ENCODE measurements around the gene ELP4.
A peak's percentile ranks its signal among the peaks of the same experiment; 100 is the strongest.

Gene ELP4

GRCh38 chr11:31783252-31783651 lies 273.7 kb downstream of the ELP4 start:
- Histone ChIP-seq H4K8ac (ENCODE audit: low read length) (no peak overlapping the region), H2BK15ac (ENCODE audit: low read depth, poor library complexity, severe bottlenecking) (no peak overlapping the region), H3K18ac (ENCODE audit: low read depth in 1 of 2, low read length in 2 of 2) (no peak overlapping the region), H3K9me3 (ENCODE audit: control insufficient read depth, low read length) (no peaks in the 10 kb centered on the region), H3K27me3 (ENCODE audit: control insufficient read depth in 1 of 2, insufficient read depth in 1 of 2, low read length in 2 of 2) (no peaks in the 10 kb centered on the region), H3K79me1 (replicated peaks; ENCODE audit: low read length, poor library complexity, severe bottlenecking) (no peaks in the 10 kb centered on the region), H2AFZ (ENCODE audit: low read depth, low read length) (no peak overlapping the region), H3K23ac (ENCODE audit: low read length in 2 of 2) (no peak overlapping the region), H3K36me3 (ENCODE audit: control insufficient read depth in 1 of 2, insufficient read depth in 2 of 2, low read depth in 1 of 2, low read length in 2 of 2) (peaks cover 0 to 5% of the 10 kb centered on the region in 2 experiments), H2AK5ac (ENCODE audit: low read length, severe bottlenecking) (no peak overlapping the region), H3K4ac (ENCODE audit: low read depth in 1 of 2, low read length in 2 of 2) (no peak overlapping the region), H3K27ac (ENCODE audit: low read length, poor library complexity, severe bottlenecking) (no peak overlapping the region), H3K9ac (ENCODE audit: low read length) (no peak overlapping the region), H2BK5ac (ENCODE audit: low read depth, low read length, poor library complexity, severe bottlenecking) (no peak overlapping the region), H4K91ac (ENCODE audit: low read length) (no peak overlapping the region), H3K4me3 (ENCODE audit: insufficient read depth in 1 of 2, low read depth in 1 of 2, low read length in 2 of 2) (no peak overlapping the region), H2BK12ac (ENCODE audit: low read length in 2 of 2) (no peak overlapping the region), H2BK120ac (ENCODE audit: low read depth, low read length) (no peak overlapping the region), H3K4me2 (ENCODE audit: low read length, poor library complexity, severe bottlenecking) (no peak overlapping the region), H3K14ac (ENCODE audit: low read length in 2 of 2) (no peak overlapping the region), H3K4me1 (ENCODE audit: control insufficient read depth, insufficient read depth, low read depth, low read length) (peaks cover 2% of the 10 kb centered on the region)
- 97% methylated on average over 4 of the region's 6 CpGs for WGBS
- no peak for DNase-seq

GRCh38 chr11:31784611-31785010 lies 275.0 kb downstream of the ELP4 start:
- Histone ChIP-seq H3K27me3 (ENCODE audit: control insufficient read depth in 1 of 2, insufficient read depth in 1 of 2, low read length in 2 of 2) (no peaks in the 10 kb centered on the region), H3K79me1 (replicated peaks; ENCODE audit: low read length, poor library complexity, severe bottlenecking) (no peaks in the 10 kb centered on the region), H3K27ac (ENCODE audit: low read length, poor library complexity, severe bottlenecking) (no peak overlapping the region), H2AFZ (ENCODE audit: low read depth, low read length) (no peak overlapping the region), H3K9me3 (ENCODE audit: control insufficient read depth, low read length) (no peaks in the 10 kb centered on the region), H2AK5ac (ENCODE audit: low read length, severe bottlenecking) (no peak overlapping the region), H4K8ac (ENCODE audit: low read length) (no peak overlapping the region), H3K18ac (ENCODE audit: low read depth in 1 of 2, low read length in 2 of 2) (no peak overlapping the region), H3K36me3 (ENCODE audit: control insufficient read depth in 1 of 2, insufficient read depth in 2 of 2, low read depth in 1 of 2, low read length in 2 of 2) (peaks cover 0 to 5% of the 10 kb centered on the region in 2 experiments), H3K9ac (ENCODE audit: low read length) (no peak overlapping the region), H3K4me1 (ENCODE audit: control insufficient read depth, insufficient read depth, low read depth, low read length) (no peaks in the 10 kb centered on the region), H2BK15ac (ENCODE audit: low read depth, poor library complexity, severe bottlenecking) (no peak overlapping the region), H3K23ac (ENCODE audit: low read length in 2 of 2) (no peak overlapping the region), H2BK12ac (ENCODE audit: low read length in 2 of 2) (no peak overlapping the region), H3K14ac (ENCODE audit: low read length in 2 of 2) (no peak overlapping the region), H3K4me2 (ENCODE audit: low read length, poor library complexity, severe bottlenecking) (no peak overlapping the region), H2BK5ac (ENCODE audit: low read depth, low read length, poor library complexity, severe bottlenecking) (no peak overlapping the region), H3K4ac (ENCODE audit: low read depth in 1 of 2, low read length in 2 of 2) (no peak overlapping the region), H2BK120ac (ENCODE audit: low read depth, low read length) (no peak overlapping the region), H4K91ac (ENCODE audit: low read length) (no peak overlapping the region), H3K4me3 (ENCODE audit: insufficient read depth in 1 of 2, low read depth in 1 of 2, low read length in 2 of 2) (no peak overlapping the region)
- no CpG with 5 or more reads among the region's 2 CpGs for WGBS
- DNase-seq: no peak

GRCh38 chr11:31786996-31787685 lies 277.6 kb downstream of the ELP4 start:
- Histone ChIP-seq H3K27me3 (ENCODE audit: control insufficient read depth in 1 of 2, insufficient read depth in 1 of 2, low read length in 2 of 2) (peaks cover 5 to 8% of the 10 kb centered on the region in 2 experiments), H2BK120ac (ENCODE audit: low read depth, low read length) (no peak overlapping the region), H3K23ac (ENCODE audit: low read length in 2 of 2) (no peak overlapping the region), H3K18ac (ENCODE audit: low read depth in 1 of 2, low read length in 2 of 2) (no peak overlapping the region), H2BK15ac (ENCODE audit: low read depth, poor library complexity, severe bottlenecking) (no peak overlapping the region), H4K91ac (ENCODE audit: low read length) (no peak overlapping the region), H2AK5ac (ENCODE audit: low read length, severe bottlenecking) (no peak overlapping the region), H3K36me3 (ENCODE audit: control insufficient read depth in 1 of 2, insufficient read depth in 2 of 2, low read depth in 1 of 2, low read length in 2 of 2) (peaks cover 0 to 5% of the 10 kb centered on the region in 2 experiments), H3K14ac (ENCODE audit: low read length in 2 of 2) (peak overlapping the region in 1 of 2 experiments; percentile 26), H2BK5ac (ENCODE audit: low read depth, low read length, poor library complexity, severe bottlenecking) (no peak overlapping the region), H3K9me3 (ENCODE audit: control insufficient read depth, low read length) (no peaks in the 10 kb centered on the region), H2BK12ac (ENCODE audit: low read length in 2 of 2) (no peak overlapping the region), H3K79me1 (replicated peaks; ENCODE audit: low read length, poor library complexity, severe bottlenecking) (no peaks in the 10 kb centered on the region), H3K27ac (ENCODE audit: low read length, poor library complexity, severe bottlenecking) (no peak overlapping the region), H3K4ac (ENCODE audit: low read depth in 1 of 2, low read length in 2 of 2) (no peak overlapping the region), H3K4me1 (ENCODE audit: control insufficient read depth, insufficient read depth, low read depth, low read length) (no peaks in the 10 kb centered on the region), H4K8ac (ENCODE audit: low read length) (no peak overlapping the region), H3K4me2 (ENCODE audit: low read length, poor library complexity, severe bottlenecking) (no peak overlapping the region), H3K9ac (ENCODE audit: low read length) (no peak overlapping the region), H3K4me3 (ENCODE audit: insufficient read depth in 1 of 2, low read depth in 1 of 2, low read length in 2 of 2) (no peak overlapping the region), H2AFZ (ENCODE audit: low read depth, low read length) (no peak overlapping the region)
- WGBS: 86% methylated on average over 15 of the region's 16 CpGs
- DNase-seq: no peak

GRCh38 chr11:31788085-31788484 lies 278.5 kb downstream of the ELP4 start:
- Histone ChIP-seq H2BK120ac (ENCODE audit: low read depth, low read length) (no peak overlapping the region), H3K27me3 (ENCODE audit: control insufficient read depth in 1 of 2, insufficient read depth in 1 of 2, low read length in 2 of 2) (peaks cover 5 to 8% of the 10 kb centered on the region in 2 experiments), H3K27ac (ENCODE audit: low read length, poor library complexity, severe bottlenecking) (no peak overlapping the region), H3K9me3 (ENCODE audit: control insufficient read depth, low read length) (no peaks in the 10 kb centered on the region), H3K4me3 (ENCODE audit: insufficient read depth in 1 of 2, low read depth in 1 of 2, low read length in 2 of 2) (no peak overlapping the region), H3K18ac (ENCODE audit: low read depth in 1 of 2, low read length in 2 of 2) (no peak overlapping the region), H4K91ac (ENCODE audit: low read length) (no peak overlapping the region), H2BK15ac (ENCODE audit: low read depth, poor library complexity, severe bottlenecking) (no peak overlapping the region), H2AK5ac (ENCODE audit: low read length, severe bottlenecking) (no peak overlapping the region), H3K4me1 (ENCODE audit: control insufficient read depth, insufficient read depth, low read depth, low read length) (no peaks in the 10 kb centered on the region), H3K79me1 (replicated peaks; ENCODE audit: low read length, poor library complexity, severe bottlenecking) (no peaks in the 10 kb centered on the region), H3K36me3 (ENCODE audit: control insufficient read depth in 1 of 2, insufficient read depth in 2 of 2, low read depth in 1 of 2, low read length in 2 of 2) (peaks cover 0 to 5% of the 10 kb centered on the region in 2 experiments), H3K23ac (ENCODE audit: low read length in 2 of 2) (no peak overlapping the region), H4K8ac (ENCODE audit: low read length) (no peak overlapping the region), H3K4ac (ENCODE audit: low read depth in 1 of 2, low read length in 2 of 2) (no peak overlapping the region), H3K9ac (ENCODE audit: low read length) (no peak overlapping the region), H2AFZ (ENCODE audit: low read depth, low read length) (no peak overlapping the region), H2BK12ac (ENCODE audit: low read length in 2 of 2) (no peak overlapping the region), H2BK5ac (ENCODE audit: low read depth, low read length, poor library complexity, severe bottlenecking) (no peak overlapping the region), H3K4me2 (ENCODE audit: low read length, poor library complexity, severe bottlenecking) (no peak overlapping the region), H3K14ac (ENCODE audit: low read length in 2 of 2) (no peak overlapping the region)
- no CpG with 5 or more reads among the region's 3 CpGs for WGBS
- no peak for DNase-seq

Measured in mesenchymal stem cell (in vitro differentiated cells and primary cell).